SK-MEL-5 (cell line): ENCODE measurements around the gene CRYAB. TPM values are rescaled to one million over a fixed set of nuclear protein-coding genes. Genes with fewer than 3 reads are reported as not detected.
"Not testable (repeated sequence)": the region's sequence is repeated elsewhere in the genome, so short reads cannot be mapped to it uniquely, and the experiment has no call there.

Experiments
- DNase-seq: peaks from one replicate; pipeline ENCODE4 v3.0.0-alpha.2; 2016; ENCODE audit warnings: low read depth, low spot score
- in situ Hi-C: cut with HindIII; loops from 2 replicates; pipeline ENCODE4 v1.10.0; 2016; ENCODE audit warnings: low sequenced_read_pairs, high pct_unique_total_duplicates, low pct_unique_long_range_greater_than_20kb
- total RNA-seq: library from RNA; depleted of rRNA; stranded (reverse); fragments of >200 nt; shearing (Covaris generic); gene quantifications from 2 replicates; pipeline ENCODE4 v1.2.3, GENCODE V29; 2014

Gene CRYAB
- total RNA-seq, 1 experiment from 2014 or later = 9.9 TPM

DNA sequence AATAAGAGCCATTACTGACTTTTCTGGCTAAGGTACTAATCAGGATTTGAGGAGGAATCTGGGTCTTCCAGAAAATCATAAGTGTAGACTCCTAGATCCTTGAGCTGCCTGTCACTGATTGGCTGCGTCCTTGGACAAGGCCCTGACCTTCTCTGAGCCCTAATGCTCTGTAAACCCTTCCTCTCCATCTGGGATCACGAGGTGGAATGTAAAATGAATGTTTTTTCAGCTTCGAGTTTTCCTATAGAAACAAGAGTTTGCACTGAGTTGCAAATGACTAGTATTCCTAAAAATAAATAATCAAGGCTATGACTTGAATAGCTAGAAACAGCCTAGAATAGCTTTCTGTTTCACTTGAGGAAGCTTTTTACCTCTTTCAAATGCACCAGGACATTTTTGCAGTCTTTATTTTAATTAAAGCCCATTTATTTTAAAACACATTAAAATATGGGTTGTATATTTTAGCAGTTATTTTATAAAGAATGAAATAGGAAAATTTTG lies 24.5 kb upstream of the CRYAB start:
- in situ Hi-C loops = no loop called here
- DNase-seq = no peak

DNA sequence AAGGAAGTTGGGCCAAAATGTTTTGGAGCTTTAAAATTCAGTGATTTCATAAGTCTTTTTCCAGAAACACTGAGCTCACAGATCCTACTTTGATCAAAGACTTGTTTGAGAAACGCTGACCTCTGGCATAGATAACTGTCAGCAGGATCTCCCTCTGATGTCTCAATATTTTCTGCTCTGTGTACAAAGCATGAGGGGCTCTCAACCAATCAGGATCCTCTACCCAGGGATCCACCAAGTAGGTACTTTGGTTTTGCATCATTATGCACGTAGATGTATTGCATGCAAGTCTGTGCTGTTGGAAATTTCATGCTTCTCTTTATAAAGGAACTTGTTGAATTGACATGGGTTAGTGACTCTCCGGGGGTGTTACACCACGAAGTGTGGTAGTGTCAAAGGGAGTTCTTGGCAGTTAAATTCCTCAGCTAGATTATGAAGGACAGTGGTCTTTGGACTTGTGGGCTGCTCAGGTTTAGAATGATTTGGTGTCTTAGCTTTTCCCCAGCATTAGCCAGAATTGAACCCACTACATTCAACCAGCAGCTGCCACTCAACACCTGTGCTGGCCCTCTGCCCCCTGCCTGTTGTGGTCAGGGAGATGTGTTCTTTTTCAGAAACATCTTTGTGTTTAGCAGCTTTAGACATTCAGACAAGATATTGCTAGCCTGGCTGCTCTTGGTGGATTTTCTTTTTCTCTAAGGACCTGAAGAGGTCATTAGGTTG lies 23.9 kb upstream of the CRYAB start:
- DNase-seq = no peak
- in situ Hi-C loops = no loop called here

DNA sequence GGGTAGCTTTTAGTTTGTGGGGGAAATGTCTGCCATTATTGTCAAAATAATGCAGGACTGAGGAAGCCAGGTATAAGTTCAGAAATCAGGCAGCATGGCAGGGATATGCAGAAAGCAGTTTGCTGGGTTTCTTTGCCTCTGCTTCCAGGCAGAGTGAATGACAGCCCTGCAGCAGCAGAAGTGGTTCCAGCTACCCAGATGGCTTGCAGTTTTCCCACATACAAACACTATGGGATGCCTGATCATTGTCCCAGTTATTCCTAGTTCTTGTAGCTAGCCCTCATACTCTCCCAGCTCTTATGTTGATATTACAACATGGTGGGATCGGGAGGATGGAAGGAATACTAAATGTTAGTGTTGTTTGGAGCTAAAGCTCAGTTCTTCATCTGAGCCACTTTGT lies 22.7 kb upstream of the CRYAB start:
- no peak for DNase-seq
- in situ Hi-C loops = no loop called here

DNA sequence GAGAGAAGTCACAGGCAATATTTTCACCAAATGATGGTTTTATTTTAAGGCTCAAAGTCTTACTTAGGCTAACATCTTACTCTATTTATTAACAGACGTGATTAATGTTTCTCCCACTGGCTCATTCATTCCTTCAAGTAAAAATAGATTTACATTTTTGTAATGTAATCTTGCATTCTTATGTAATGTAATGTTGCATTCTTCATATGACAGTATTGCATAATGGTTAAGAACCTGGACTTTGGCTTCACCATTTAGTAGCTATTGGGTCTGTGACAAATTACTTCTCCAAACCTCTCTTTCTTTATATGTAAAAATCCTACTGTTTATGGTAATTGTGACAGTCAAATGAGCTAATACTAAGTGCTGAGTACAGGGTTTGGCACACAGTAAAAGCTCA lies 22.3 kb upstream of the CRYAB start:
- no peak for DNase-seq
- in situ Hi-C loops = no loop called here

DNA sequence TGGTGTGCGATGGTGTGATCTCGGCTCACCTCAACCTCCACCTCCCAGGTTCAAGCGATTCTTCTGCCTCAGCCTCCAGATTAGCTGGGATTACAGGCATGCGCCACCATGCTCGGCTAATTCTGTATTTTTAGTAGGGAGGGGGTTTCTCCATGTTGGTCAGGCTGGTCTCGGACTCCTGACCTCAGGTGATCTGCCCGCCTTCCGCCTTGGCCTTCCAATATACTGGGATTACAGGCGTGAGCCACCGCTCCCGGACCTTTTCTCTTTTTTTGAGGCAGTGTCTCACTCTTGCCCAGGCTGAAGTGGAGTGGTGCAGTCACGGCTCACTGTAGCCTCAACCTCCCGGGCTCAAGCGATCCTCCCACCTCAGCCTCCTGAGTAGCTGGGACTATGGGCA lies 21.6 kb upstream of the CRYAB start:
- in situ Hi-C loops = not testable (repeated sequence)

DNA sequence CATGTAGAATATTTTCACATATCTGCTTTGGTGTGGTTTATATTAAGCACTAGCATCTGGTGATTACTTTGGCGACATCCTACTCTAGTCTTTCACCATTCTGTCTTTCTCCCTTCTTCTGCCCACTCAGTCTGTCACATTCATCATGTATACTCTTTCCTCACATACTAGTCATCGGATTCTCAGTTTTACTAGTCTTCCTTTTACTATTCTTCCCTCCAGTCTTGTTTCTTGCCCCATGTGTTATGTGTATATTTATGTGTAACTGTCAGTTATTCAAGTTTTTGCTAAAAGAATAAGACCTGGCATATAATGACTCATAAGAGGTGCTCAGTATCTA lies 21.0 kb upstream of the CRYAB start:
- in situ Hi-C loops = no loop called here
- no peak for DNase-seq

More for the DNA sequence above, 21.6 kb upstream of the CRYAB start:
- not testable (repeated sequence) for DNase-seq

DNA sequence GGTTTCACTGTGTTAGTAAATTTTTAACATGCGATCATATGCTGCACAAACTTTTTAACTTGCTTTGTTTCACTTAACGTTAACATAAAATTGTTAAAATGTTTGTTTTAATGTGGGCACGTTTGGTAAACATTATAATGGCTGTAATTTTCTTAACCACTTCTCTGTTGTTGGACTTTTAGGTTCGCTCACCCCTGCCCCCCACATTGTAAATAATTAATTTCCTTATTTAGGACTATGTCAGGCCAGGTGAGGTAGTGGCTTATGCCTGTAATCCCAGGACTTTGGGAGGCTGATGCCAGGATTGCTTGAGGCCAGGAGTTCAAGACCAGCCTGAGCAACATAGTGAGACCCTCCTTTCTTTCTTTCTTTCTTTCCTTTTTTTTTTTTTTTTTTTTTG lies 18.9 kb upstream of the CRYAB start:
- in situ Hi-C loops = no loop called here
- no peak for DNase-seq

DNA sequence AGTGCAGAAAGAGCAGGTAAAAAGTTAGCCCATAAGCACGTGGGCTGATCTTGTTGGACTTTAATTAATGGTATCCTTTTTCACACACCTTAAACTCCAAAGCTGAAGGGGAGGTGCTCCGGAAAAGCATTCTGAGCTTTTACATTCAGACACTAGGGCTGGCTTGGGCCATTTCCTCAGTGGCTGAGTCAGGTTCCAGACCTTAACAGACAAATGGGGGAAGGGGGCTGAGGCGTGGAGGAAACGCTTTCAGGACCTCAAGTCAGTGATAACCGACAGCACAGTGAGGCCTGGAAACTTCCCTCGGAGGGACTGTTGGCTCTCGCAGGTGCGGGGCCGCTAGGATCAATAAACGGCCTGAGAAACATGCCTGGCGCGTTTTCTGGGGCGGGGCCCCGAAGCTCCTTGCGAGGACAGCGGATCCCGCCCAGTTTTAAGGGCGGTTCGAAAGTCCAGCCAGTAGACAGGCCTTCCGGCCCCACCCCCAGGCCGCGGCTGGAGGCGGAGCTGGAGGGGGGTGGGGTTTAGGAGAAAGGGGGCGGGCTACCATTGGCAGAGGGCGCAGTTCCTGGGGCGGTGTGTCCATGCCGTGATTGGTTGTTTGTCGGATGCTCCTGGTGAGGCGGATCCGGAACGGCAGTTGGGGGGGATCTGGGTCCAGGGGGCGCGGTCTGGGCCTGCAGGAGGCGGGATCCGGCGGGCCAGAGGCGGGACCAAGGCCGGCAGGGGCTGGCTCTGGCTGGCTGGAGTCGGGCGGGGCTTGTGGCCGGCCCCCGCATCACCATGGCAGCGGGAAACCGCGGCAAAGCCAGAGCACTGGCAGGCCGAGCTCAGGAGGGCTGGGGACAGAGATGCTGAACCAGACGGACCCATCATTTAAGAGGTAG lies 15.2 kb upstream of the CRYAB start:
- DNase-seq = peak; percentile 90
- in situ Hi-C loops = no loop called here

DNA sequence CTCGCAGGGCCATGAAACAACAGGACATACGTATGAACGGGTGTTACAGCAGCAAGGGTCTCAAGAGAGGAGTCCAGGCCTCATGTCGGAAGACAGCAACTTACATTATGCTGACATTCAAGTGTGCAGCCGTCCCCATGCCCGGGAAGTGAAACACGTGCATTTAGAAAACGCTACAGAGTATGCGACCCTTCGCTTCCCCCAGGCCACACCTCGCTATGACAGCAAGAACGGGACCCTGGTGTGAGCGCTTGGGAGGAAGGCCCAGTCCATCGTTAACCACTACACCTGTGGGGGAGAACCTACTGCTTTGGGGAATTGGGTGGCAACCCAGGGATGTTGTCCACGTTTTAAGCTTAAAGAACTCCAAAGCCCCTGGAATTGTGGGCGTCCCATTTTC lies 14.4 kb upstream of the CRYAB start:
- in situ Hi-C loops = no loop called here
- no peak for DNase-seq

DNA sequence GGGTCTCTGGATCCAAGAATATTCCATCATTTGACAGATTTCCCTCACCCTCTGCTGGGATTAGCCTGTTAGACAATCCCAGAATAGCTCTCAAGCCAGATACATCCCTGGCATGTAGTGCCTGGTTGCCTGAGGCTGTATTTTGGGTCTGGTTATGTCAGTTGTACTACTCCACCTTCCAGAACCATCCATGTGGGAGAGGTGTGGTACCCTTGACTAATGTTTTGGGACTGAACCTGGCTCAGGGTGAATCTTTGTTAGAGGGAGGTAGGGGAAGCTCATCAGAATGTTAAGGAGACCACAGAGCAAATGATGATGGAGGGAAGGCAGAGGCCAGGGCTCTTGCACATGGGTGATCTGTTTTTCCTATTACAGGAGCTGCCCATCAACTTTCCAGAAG lies 12.4 kb upstream of the CRYAB start:
- in situ Hi-C loops = no loop called here

DNA sequence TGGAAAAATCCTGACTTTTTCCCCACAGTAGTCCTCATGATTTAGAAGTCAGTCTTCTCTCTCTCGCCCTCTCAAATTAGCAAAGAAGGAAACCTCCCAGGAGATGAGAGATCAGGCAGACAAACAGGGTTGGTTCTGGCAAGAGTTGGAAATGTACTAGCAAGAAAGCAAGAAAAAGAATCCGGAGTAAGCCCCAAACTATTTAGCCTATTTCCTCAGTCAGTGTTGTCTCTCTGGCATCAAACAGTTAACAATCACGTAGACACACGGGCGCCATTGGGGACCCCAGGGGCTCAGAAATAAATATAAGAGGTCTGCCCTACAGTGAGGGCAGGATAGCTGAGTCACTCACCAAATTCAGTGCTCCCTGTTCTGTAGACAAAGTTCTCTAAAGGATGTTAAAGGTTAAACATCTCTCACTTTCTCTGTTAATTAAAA lies 11.8 kb upstream of the CRYAB start:
- in situ Hi-C loops = no loop called here
- DNase-seq = no peak

More for the DNA sequence above, 12.4 kb upstream of the CRYAB start:
- no peak for DNase-seq

DNA sequence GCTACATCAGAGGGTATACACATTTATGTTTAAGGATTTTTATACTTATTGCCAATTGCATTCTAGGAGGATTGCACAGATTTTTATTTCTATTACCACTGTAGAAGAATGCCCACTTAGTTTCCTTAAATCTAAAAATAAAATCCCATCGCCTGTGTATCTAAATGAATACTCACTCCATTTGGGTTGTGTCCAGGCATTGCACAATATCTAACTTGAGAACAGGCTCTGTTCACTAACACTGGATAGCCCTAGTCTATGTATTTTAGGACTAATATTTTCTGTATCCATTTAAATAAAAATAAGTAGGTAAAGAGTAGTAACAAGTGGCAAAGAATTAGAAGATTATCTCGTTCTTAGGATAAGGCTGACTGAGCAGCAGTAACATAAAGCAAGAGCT lies 11.2 kb upstream of the CRYAB start:
- DNase-seq = peak; percentile 47
- in situ Hi-C loops = no loop called here

DNA sequence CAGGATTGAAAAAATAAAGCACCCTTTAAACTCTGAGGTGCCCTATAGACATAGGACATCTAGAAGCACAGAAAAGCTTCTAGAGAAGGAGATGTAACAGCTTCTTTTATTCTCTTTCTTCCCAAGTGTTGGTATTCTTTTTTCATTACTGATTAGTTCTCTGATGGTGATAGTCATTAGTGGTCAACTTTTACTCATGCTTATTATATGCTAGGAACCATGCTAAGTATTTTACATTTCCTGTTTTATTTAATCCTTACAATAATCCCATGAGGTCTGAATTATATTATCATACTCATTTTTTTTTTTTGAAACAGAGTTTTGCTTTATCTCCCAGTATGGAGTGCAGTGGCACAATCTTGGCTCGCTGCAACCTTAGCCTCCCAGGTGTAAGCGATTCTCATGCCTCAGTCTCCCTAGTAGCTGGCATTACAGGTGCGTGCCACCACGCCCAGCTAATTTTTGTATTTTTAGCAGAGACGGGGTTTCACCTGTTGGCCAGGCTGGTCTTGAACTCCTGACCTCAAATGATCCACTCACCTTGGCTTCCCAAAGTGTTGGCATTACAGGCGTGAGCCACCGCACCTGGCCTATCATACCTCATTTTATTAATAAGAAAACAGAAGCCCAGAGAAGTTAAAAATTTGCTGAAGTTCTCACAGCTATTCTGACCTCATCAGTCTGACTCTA lies 10.1 kb upstream of the CRYAB start:
- DNase-seq = no peak
- in situ Hi-C loops = no loop called here

DNA sequence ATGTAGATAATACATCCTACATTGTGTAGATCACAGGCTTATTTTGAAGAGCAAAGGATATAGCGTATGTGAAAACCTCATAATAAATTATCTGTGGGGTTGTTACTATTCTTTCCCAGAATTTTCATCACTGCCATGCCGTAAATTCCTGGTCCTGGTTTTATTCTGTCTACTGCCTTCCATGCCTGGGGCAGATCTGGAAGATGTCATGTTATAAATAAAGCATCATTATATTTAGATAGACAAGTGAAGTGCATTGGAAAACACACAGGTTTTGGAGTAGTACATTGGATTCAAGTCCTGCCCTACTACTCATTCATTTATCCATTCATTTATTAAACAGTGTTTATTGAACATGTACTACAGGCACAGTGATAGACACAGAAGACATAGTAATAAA lies 9.3 kb upstream of the CRYAB start:
- in situ Hi-C loops = no loop called here
- no peak for DNase-seq

DNA sequence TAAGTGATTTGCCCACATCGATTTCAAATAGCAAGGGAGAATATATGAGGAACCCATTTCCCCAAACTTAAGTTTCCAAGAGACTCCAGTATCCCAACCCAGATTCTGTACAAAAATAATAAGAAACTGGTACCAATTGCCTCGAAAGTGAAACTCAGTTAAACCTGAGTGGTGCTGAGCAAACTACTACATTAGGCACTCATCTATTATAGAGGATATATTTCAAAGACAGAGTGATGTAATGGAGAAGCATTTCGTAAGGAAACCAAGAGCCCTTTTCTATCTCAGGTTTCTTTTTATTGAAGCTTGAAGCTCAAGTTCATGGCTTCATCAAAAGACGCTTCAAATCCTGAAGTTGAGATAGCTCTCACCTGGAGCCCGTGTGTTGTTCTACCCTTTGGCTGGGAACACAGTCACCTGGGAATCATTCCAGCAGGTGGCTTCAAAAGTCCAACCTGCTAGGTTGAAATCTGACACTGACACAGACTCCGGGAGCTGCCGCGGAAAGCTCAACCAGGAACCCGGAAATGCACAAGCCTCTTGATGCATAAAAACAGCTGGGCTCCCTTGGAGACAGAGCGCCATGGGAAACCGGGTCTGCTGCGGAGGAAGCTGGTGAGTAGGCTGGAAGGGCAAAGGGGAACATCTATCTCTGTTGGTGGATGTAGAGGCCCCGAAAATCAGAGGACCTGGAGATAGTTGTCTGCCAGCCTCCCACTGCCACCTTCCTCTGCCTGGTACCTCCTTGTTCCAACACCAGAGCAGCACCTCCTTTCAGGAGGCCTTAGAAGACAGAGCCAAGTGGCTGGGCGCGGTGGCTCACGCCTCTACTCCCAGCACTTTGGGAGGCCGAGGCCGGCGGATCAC lies 7.1 kb upstream of the CRYAB start, which contains the start of gene C11orf52:
Gene C11orf52, plus strand, starts transcription at position 524 of the 867 bp plus-strand sequence. Its CDS starts 60 bp downstream, at position 584.
- in situ Hi-C loops = no loop called here
- DNase-seq = no peak

DNA sequence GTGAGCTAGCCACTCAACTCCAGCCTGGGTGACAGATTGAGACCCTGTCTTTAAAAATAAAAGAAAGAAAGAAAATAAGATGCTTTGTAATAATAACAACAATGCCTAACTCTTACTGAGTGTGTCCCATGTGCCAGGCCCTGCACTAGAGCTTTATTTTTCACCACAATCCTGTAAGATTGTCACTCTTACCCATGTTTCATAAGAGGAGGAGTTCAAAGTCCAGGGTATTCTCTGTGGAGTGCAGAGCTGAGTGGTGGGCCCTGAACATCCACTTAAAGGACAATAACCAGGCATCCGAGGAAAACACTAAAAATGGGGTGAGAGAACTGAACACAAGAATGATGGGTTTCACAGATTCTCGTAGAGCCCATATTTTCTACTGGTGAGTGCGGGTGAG lies 6.2 kb upstream of the CRYAB start:
- no peak for DNase-seq
- in situ Hi-C loops = no loop called here

DNA sequence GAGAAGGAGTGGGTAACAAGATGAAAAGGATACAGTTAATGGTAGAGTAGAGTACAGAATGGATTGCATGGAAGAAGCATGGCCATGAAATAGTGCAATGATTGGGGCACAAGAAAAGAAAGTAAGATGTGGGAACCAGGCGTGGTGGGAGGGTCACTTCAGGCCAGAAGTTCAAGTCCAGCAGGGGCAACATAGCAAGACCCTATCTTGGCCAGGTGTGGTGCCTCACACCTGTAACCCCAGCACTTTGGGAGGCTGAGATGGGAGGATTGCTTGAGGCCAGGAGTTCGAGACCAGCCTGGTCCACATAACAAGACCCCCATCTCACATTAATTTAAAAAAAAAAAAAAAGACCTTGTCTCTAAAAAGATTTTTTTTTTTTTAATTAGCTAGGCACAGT lies 5.7 kb upstream of the CRYAB start:
- DNase-seq = no peak
- in situ Hi-C loops = no loop called here
